ENCODE data around the gene CHRNE. TPM values are rescaled to one million over a fixed set of nuclear protein-coding genes. Genes with fewer than 3 reads are reported as not detected.
"Not testable (repeated sequence)": the region's sequence is repeated elsewhere in the genome, so short reads cannot be mapped to it uniquely, and the experiment has no call there.

Gene CHRNE
- total RNA-seq, 1 experiment from 2014 or later = not detected

DNA sequence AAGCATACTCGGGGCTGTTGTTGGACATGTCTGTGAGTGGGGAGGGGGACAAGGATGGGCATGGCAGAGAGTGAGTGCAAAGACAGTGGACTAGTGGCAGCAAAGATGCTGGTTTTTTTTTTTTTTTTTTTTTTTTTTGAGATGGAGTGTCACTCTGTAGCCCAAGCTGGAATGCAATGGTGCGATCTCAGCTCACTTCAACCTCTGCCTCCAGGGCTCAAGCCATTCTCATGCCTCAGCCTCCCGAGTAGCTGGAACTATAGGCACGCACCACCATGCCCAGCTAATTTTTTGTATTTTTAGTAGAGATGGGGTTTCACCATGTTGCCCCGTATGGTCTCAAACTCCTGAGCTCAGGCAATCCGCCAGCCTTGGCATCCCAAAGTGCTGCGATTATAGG lies 45.6 kb downstream of the CHRNE start:
- not testable (repeated sequence) for DNase-seq (ENCODE audit: low read depth)

DNA sequence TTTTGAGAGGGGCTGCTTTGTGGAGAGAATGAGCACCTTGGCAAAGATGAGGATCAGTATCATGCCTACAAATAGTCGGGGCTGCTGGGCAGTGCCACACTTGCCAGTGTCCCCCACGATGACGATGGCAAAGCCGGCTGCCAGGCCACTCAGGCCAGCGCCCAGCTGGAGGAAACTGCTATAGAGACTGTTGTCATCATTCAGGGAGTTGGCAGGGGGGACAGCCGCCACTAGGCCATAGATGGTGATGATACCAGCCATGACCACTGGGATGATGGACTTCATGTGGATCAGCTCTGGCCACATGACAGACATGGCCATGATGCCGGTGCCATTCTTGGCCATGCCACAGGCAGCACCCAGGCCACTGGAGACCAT lies 46.0 kb downstream of the CHRNE start:
- no peak for DNase-seq (ENCODE audit: low read depth)

DNA sequence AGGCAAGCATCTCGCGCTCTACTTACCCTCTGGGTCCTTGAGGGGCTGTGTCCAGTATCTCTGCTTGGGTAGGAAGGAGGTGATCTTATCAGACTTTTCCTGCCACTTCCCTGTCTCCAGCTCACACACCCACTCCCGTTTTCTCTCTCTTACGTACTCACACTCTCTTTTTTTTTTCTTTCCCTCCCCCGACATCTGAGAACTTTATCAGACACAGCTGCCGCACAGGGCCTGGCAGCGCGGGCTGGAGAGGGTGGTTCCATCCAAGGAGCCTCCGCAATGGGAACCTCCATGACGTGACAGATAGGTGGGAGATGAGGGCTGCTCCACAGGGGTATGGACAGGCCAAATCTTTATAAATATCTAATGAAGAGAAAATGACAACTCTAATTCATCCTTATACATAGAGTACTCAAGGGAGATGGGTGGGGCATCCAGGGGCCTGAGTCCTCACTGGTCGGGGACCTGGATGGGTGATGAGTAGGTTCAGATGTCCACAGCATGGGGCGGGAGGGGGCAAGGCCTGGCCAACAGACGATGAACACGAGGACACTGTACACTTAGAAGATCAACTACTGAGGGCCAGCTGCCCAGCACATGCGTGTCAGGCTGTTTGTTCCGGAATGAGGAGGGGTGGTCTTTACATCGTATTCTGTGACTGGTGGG lies 46.5 kb downstream of the CHRNE start:
- no peak for DNase-seq (ENCODE audit: low read depth)

DNA sequence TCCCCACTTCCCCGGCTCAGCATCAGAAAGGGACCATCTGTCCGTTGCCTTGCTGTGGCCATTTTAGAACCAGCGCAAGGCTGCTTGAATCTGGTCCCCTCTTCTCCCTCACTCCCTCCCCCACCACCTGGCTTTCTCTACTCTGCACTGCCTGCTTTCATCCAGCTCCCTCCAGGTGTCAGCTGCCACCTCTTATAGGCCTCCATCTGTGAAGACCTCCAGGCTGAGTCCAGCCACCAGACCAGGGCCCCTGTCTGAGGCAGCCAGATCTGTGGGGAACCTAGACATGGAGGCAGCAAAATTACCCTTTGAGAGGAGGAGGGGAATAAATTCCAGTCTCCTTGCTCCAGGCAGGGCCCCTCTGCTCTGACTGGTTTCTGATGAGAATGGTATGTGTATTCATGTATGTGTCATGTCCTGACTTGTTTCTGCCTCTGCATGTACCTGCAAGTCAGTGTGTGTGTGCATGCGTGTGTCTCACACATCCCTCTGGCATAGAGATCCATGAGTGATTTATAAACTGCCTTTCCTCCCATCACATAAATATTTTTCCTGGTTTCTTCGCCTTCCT lies 48.7 kb downstream of the CHRNE start:
- no peak for DNase-seq (ENCODE audit: low read depth)

DNA sequence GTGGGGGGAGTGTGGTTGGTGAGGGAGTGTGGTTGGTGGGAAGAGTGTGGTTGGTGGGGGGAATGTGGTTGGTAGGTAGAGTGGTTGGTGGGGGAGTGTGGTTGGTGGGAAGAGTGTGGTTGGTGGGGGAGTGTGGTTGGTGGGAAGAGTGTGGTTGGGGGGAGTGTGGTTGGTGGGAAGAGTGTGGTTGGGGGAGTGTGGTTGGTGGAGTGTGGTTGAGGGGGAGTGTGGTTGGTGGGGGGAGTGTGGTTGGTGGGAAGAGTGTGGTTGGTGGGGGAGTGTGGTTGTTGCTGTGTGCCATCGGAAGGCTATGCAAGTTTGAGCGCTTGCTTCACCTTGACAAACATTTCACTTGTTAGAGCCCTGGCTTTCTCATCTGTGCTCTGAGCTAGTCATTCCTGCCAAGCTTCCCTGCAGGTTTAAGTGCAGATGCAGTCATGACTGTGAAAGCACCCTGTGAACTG lies 49.7 kb downstream of the CHRNE start:
- no peak for DNase-seq (ENCODE audit: low read depth)

DNA sequence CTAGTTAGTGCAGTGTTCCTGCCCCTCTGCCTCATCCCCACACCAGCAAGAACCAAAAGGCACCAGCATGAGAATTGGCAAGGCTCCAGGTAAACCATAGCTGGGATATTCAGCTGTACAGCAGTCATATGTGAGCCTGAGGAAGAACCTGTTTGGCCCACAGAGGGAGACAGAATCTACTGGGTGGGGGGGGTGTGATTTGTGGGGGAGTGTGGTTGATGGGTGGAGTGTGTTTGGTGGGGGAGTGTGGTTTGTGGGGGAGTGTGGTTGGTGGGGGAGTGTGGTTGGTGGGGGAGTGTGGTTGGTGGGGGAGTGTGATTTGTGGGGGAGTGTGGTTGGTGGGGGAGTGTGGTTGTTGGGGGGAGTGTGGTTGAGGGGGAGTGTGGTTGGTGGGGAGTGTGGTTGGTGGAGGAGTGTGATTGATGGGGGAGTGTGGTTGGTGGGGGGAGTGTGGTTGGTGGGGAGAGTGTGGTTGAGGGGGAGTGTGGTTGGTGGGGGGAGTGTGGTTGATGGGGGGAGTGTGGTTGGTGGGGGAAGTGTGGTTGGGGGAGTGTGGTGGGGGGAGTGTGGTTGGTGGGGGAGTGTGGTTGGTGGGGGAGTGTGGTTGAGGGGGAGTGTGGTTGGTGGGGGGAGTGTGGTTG lies 50.2 kb downstream of the CHRNE start:
- DNase-seq (ENCODE audit: low read depth) = peak; percentile 21

DNA sequence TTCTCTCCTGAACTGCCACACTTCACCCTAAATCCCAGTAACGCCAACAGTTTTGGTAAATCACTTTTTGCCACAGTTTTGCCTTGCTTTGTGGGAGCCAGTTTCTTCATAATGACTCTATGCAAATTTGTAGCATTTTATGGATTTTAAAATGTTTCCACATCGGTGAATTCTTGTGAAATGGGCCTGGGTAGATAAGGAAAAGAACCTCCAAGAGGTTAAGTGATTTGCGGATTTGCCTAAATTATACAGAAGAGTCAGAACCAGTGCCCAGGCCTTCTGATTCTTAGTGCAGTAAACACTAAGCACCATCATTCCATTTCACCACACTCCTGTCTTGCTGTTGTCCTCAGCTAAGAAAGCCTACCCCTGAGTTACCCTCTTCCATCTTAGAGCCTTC lies 51.8 kb downstream of the CHRNE start:
- no peak for DNase-seq (ENCODE audit: low read depth)

DNA sequence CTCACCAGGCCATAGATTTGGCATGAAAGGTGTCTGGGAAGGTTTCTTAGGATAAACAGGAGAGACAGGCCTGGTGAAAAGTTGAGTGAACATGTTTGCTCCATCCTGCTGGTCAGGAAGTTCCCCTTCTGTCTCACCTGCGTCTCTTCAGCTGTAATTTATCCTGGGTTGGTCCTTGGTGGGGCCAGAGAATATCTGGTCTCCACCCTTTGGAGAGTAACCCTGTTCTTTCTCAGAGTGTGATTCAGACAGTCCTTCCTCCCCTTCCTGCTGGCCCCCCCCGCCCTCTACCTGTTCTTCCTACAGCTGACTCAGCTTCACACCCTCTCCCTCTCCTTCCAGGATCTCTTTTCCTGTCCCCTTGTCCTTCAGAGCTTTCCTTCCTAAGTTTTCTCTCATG lies 52.7 kb downstream of the CHRNE start:
- DNase-seq (ENCODE audit: low read depth) = no peak

DNA sequence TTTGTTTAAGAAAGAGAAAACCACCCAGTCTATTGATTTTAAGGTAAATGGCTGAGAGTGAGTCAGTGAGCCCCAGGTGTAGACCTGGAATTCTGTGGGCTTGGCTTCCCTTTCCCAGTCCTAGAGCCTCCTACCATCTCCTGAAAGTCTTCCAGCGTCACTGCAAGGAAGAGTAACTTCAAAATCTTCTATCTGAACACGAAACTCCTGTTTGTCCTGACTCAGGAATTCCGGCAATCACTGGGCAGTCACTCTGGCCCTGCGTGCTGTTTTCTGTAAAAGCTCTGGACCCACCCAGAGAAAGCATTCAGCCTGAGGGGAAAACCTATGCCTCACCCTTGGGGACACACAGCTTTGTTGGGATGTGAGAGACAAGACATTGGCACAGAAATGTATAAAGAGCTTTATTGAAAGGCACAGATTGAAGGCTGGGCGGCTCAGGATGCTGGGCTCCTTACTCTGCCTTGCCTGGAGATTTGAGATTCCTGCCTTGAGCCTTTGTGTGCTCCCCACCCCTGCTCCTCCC lies 53.8 kb downstream of the CHRNE start:
- no peak for DNase-seq (ENCODE audit: low read depth)

Other genes with a start within 250 kb of the CHRNE start
- 28.0 and 34.2 TPM in 2 replicates for gene PELP1, start 199.0 kb downstream of the CHRNE start, total RNA-seq (2014; rRNA removed; shearing (Covaris generic))
- gene ARRB2, start 192.5 kb downstream of the CHRNE start, total RNA-seq (2014; rRNA removed; shearing (Covaris generic)) = 22.1 and 27.4 TPM in 2 replicates
- gene MED11, start 171.7 kb downstream of the CHRNE start, total RNA-seq (2014; rRNA removed; shearing (Covaris generic)) = 28.9 and 35.8 TPM in 2 replicates
- not detected in 2 replicates for gene ZMYND15, start 163.3 kb downstream of the CHRNE start, total RNA-seq (2014; rRNA removed; shearing (Covaris generic))
- gene CXCL16, start 163.2 kb downstream of the CHRNE start, total RNA-seq (2014; rRNA removed; shearing (Covaris generic)) = 0.40 and 1.0 TPM in 2 replicates
- gene TM4SF5, start 131.2 kb downstream of the CHRNE start, total RNA-seq (2014; rRNA removed; shearing (Covaris generic)) = not detected in 2 replicates
- not detected in 2 replicates for gene VMO1, start 116.7 kb downstream of the CHRNE start, total RNA-seq (2014; rRNA removed; shearing (Covaris generic))
- gene GLTPD2, start 114.1 kb downstream of the CHRNE start, total RNA-seq (2014; rRNA removed; shearing (Covaris generic)) = not detected in 2 replicates
- 235 and 261 TPM in 2 replicates for gene PSMB6, start 106.9 kb downstream of the CHRNE start, total RNA-seq (2014; rRNA removed; shearing (Covaris generic))
- gene PLD2, start 95.9 kb downstream of the CHRNE start, total RNA-seq (2014; rRNA removed; shearing (Covaris generic)) = 12.8 and 13.1 TPM in 2 replicates
- gene MINK1, start 69.8 kb downstream of the CHRNE start, total RNA-seq (2014; rRNA removed; shearing (Covaris generic)) = 27.1 and 28.7 TPM in 2 replicates
- 0.07 and 0.48 TPM in 2 replicates for gene C17orf107, start 3.6 kb downstream of the CHRNE start, total RNA-seq (2014; rRNA removed; shearing (Covaris generic))
- not detected in 2 replicates for gene GP1BA, start 29.2 kb upstream of the CHRNE start, total RNA-seq (2014; rRNA removed; shearing (Covaris generic))
- 103 and 112 TPM in 2 replicates for gene SLC25A11, start 36.9 kb upstream of the CHRNE start, total RNA-seq (2014; rRNA removed; shearing (Covaris generic))
- 70.0 and 95.7 TPM in 2 replicates for gene RNF167, start 37.2 kb upstream of the CHRNE start, total RNA-seq (2014; rRNA removed; shearing (Covaris generic))
- 1,934 and 2,529 TPM in 2 replicates for gene PFN1, start 45.4 kb upstream of the CHRNE start, total RNA-seq (2014; rRNA removed; shearing (Covaris generic))
- 2.5 and 3.0 TPM in 2 replicates for gene ENO3, start 48.0 kb upstream of the CHRNE start, total RNA-seq (2014; rRNA removed; shearing (Covaris generic))
- gene SPAG7, start 64.7 kb upstream of the CHRNE start, total RNA-seq (2014; rRNA removed; shearing (Covaris generic)) = 75.6 and 81.8 TPM in 2 replicates
- gene CAMTA2, start 84.6 kb upstream of the CHRNE start, total RNA-seq (2014; rRNA removed; shearing (Covaris generic)) = 7.6 and 14.3 TPM in 2 replicates
- gene INCA1, start 94.4 kb upstream of the CHRNE start, total RNA-seq (2014; rRNA removed; shearing (Covaris generic)) = 0.08 TPM in 1 of 2 replicates, not detected in the other
- 64.3 and 67.6 TPM in 2 replicates for gene KIF1C, start 94.9 kb upstream of the CHRNE start, total RNA-seq (2014; rRNA removed; shearing (Covaris generic))
- gene SLC52A1, start 132.3 kb upstream of the CHRNE start, total RNA-seq (2014; rRNA removed; shearing (Covaris generic)) = not detected in 2 replicates
- gene ZFP3, start 175.4 kb upstream of the CHRNE start, total RNA-seq (2014; rRNA removed; shearing (Covaris generic)) = not detected in 2 replicates
- 9.1 and 9.5 TPM in 2 replicates for gene ZNF232, start 208.8 kb upstream of the CHRNE start, total RNA-seq (2014; rRNA removed; shearing (Covaris generic))
- gene USP6, start 212.9 kb upstream of the CHRNE start, total RNA-seq (2014; rRNA removed; shearing (Covaris generic)) = under 0.01 TPM in 1 of 2 replicates, not detected in the other

Data from HT1080 (cell line).